GM12801 (cell line): ENCODE data around the gene KRT15.

ENCODE experiments used
- CTCF ChIP-seq: IDR thresholded peaks from one replicate; pipeline ENCODE4 v1.5.1; 2011; ENCODE audit warnings: control low read depth; ENCODE audit not compliant: insufficient read length; ENCODE audit errors: extremely low read depth

Gene KRT15

GRCh38 chr17:41512546-41513167 lies 6.0 kb downstream of the KRT15 start:
- no peak for TF ChIP-seq CTCF

- no peak for TF ChIP-seq CTCF
Measured at GRCh38 chr17:41511716-41512115, 7.0 kb downstream of the KRT15 start.

GRCh38 chr17:41511116-41511515 lies 7.6 kb downstream of the KRT15 start:
- no peak for TF ChIP-seq CTCF

GRCh38 chr17:41510251-41511065 lies 8.2 kb downstream of the KRT15 start:
- no peak for TF ChIP-seq CTCF

DNA sequence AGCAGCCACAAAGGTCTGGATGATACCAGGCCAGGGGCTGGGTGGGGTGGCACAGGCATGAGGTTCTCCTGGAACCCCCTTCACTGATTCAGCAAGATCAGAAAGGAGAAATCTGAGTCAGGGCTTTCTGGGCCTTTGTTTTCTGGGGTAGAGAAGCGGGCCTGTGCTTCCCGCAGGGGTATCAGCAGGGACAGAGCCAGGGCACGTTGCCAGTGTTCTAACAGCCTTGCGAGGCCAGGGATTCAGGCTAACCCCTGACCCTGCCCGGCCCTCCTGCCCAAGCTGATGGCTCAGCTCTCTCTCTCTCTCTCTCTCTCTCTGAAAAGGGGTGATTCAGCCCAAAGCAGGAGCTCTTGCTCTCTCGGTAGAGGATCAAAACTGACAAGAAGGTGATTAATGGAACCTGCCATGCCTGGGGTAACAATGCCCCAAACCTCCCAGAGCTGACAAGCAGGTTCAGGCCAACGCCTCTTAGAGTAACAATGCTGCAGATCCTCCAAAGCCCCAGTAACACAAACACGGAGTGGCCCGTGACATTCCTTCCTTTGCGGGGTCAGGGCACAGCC lies 11.3 kb downstream of the KRT15 start:
- TF ChIP-seq CTCF: no peak

DNA sequence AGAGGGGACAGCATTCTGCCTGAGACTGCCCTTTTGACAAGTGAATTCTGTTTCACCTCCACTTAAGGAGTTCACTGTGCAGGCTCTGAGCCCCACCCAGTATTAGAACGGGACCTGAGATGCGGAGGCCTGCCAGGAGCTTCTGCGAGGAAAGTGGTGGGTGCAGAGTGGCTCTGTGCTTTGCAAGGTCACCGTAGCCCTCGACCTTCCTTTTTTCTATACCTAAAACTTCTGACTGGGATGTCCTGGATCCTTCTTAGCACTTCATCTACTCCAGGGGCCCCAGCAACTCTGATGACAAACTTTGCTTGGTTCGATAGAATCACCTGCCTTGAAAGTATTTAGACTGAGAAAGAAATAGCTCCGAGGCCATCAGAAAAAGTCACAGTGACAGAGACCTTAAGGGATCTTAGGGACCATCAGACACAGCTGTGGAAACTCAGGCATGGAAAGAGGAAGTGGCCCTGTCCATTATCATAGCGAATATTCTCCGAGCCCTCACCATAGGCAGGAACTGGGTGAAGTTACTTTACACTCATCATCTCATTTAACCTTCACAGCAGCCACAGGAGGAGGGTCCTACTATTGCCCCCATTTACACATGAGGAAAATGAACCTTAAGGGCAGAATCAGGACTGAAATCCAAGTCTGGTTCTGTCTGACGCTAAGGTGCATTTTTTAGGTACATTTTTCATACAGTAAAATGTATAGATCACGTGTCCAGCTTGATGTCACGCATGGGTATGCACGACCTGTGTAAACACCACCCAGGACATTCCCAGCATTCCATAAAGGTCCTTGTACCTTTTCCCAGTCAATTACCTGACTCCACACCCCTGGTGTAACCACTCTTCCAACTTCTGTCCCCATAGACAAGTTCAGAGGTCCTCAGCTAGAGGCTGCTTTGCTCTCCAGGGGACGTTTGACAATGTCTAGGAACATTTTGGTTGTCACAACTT lies 12.6 kb downstream of the KRT15 start:
- no peak for TF ChIP-seq CTCF
